ENCODE results near the gene UNC93A.
"Not testable (repeated sequence)": the region's sequence is repeated elsewhere in the genome, so short reads cannot be mapped to it uniquely, and the experiment has no call there.

Gene UNC93A

DNA sequence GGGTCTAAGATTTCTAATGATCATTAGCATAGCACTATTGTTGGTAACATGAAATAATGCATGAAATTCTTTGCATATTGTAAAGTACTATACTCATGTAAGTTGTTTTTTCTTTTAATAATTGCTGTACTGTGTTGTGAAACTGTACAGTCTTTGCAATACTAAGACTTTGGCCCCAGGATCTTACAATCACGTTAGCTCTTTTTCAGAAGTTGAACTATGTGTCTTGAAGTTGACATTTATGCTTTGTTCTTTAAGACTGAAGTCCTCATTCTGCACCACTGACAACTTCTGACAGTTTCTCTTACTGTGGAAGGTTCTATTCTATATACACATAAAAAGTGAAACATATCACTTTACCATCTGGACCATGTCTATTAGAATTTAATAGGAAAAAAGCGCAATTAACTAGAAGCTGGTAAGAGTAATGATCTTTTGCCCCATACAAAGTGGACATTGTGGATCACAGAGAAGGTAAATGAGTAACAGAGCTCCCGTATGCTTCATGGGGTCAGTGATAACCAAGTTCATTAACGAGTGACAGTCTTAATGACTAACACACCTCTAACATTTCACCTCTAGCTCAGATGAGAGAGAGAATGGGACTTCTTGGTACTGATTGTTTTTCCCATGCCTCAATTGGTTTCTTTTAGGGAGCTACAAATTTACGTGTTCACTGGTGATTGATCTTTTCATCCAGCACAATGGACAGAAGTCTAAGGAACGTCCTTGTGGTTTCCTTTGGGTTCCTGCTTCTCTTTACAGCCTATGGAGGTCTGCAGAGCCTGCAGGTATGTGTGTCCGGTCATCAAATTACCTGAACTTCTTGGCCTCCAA, at the start of gene UNC93A:
Gene UNC93A (plus strand): TSS at position 530 of the 837 bp plus-strand sequence. CDS start 175 bp downstream, at position 705.
- no peak for DNase-seq

DNA sequence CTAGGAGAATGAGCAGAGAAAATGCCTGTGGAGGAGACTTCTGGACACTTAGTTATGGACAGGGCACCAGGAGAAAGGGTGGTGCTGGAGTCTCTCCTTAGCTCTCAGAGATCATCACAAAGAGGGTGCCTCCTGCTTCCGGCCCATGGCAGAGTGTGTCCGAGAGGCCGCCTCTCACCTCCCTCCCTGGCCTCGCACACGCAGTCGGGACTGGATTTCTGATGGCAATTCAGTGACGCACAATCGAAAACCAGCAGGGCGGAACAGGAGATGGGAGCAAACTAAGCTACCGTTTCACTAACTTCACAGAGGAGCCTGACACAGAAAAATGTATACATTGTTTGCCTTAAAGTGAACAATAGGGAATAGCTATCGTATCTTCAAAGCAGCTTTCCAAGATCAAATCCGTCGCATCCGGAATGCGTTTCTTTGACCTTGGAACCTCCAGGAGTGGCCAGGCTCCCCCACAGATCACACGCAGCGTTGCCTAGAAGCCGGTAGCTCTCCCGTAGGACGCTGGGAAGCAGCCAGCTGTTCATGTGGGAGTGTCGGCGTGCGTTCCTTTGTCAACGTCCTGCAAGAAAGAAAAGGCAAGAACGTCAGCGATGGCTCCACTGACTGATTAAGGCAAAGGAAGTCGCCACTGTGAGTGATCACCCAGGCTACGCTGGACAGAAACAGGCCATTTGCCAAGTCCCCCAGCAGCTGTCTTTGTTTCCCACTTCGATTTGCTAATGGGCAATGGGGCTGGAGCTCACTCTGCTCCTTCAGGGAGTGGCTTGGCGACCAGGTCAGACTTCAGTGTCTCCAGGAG, 49.6 kb upstream of the UNC93A start:
- not testable (repeated sequence) for DNase-seq

DNA sequence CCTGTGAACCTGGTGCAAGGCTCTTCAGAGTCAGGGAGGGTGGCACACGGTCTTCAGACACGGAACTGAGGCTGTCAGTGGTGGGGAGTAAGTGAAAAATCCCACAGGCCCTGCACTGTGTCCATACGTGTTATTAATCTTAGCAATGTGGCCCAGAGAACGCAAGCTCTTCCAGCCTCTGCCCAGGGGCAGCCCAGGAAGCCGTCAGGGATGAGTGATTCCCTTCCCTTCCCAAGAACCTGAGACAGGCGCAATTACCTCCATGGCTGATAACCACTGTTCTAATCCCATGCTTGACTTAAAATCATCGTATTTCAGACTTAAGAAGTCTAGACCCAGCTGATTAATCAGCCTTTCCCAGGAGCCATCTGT, 49.0 kb upstream of the UNC93A start:
- DNase-seq = not testable (repeated sequence)

DNA sequence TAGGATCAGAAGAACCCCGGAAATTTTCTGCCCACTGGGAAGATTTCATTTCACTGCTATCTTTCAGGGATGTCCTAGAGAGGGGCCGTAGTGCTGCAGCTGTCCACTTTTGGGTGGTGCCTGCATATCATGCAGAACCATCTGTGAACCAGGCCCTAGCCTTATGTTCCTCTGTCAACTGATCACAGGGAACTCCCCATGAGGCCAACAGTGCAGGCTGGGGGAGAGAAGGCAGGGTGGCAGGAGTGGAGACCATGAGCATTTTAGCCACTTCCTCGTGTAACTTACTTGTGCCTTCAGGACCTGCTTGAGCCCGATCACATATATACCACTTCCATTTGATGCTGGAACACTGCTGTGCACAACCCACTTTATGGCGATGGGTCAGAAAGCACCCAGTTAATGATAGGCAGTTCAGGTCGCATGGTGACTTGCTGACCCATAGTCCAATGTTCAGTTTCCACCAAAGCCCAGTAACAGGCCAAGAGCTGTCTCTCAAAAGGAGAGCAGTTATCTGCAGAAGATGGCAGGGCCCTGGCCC, 48.5 kb upstream of the UNC93A start:
- peak; percentile 79 for DNase-seq

DNA sequence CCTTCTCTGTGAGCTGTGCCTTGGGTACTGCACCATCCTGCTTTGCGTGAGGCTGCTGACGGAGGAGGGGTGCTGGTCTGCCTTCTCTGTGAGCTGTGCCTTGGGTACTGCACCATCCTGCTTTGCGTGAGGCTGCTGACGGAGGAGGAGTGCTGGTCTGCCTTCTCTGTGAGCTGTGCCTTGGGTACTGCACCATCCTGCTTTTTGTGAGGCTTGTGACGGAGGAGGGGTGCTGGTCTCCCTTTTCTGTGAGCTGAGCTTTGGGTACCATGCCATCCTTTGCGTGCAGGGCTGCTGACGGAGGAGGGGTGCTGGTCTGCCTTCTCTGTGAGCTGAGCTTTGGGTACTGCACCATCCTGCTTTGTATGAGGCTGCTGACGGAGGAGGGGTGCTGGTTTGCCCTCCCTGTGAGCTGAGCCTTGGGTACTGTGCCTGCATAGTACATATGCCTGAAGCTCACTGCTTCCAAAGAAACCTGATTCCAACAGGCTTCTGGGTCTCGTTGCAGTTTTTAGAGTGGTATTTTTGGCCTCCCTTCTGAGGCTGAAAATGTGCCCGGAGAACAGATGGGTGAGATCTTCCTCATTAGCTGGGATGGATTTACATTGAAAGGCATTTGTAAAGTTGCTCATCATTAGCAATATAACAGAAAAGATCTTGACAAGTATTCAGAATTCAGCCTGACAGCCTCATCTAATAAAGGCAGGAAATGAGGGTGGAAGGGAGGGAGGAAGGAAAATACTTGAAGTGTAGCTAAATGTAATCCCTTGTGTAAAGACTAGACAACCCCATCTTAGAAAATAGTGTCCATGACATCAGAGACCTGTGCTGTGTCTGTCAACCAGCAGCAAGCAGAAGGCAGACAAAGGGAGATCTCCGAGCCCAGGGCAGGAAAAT, 46.8 kb upstream of the UNC93A start:
- no peak for DNase-seq

DNA sequence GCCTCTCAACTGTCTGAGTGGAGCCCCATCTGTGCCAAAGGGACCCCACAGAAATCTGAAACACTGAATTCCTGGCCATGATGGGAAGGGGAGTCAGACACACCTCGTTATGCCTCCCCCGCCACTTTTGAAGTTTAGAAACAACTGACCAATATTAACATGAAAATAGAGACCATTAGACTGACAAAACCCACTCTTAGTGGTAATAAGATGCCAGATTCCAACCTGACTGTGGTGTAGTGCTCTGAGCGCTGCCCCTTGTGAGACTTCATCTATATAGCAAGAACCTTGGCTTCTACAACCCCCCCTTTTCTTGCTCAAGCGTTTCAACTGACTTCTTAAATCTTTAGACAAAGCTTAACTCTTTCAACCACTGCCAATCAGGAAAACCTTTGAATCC, 46.1 kb upstream of the UNC93A start:
- no peak for DNase-seq

DNA sequence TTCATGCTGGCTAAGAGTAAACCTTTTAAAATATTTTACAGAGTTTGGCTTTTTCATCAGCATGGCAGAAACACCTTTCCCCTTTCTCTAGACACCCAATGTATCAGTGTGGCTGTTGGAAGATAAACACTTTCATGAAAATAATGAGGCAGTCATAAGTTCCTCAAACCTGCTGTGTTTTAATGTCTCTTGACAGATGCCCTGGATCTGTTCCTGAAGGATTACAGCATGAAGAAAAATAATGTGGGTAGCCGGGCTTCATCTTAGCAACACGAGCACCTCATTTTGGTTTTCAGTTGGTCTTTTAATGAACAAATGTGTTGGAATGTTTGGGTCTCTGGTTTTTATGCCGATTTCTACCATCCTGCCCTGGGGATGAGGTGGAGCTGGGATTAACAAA, 45.5 kb upstream of the UNC93A start:
- no peak for DNase-seq

DNA sequence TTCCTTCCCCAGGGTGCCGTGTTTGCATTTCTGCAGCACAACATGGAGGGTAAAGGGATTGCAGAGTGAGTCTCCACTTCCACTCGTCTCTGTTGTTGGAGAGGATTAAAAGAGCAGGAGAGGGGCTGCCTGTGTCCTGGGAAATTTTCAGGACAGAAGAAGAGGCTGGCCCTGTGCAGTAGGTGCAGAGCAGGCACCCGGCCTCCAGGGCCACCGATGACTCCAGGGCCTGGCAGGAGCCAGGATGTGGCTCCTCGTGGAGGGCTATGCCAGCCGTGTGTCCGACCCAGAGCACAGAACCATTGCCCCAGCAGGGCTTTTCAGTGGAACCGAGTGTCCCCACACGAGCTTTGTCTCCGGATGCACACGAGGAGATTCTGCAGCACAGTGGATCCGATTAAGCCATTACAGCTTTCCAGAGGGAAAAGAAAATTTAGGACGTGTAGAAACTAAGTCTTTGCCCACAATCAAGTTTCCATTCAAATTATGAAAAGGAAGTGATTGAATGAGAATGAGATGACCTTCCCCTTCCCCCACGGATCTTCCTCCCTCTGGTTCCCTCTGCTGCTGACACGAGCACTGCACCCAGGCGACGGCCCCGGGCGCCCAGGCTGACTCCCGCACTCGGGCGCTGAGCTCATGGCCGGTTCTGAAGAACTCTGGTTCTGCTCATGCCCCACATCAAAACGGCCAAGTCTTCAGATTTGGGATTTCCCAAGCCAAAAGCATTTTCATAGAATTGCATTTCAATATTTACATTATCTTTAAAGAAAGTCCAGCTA, 43.1 kb upstream of the UNC93A start:
- DNase-seq = no peak

DNA sequence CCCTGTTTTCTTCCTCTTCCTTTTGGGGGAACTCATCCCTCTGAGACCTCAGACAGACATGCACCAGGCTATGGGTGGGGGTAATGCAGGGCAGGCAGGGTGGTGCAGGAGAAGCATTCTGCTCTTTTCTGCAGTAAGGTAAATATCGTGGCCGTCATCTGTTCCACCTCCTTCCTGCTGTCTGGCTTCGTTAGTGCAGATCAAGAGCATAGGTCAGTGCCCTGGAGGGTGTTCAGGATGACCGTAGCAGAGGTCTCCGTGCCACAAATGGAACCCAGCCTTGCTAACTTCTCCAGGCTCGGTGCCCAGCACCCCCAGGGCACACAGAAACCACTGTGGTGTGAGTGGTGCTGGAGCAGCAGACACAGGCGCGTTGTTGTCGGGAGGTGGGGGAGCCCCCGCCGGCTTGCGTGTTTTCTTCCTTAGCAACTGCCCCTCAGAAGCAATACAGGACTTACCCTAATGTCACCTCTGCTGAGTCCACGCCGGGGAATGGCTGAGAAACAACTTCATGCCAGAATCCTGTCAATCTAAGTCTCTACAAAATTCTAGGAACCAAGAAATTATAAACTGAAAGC, 42.1 kb upstream of the UNC93A start:
- DNase-seq = not testable (repeated sequence)

DNA sequence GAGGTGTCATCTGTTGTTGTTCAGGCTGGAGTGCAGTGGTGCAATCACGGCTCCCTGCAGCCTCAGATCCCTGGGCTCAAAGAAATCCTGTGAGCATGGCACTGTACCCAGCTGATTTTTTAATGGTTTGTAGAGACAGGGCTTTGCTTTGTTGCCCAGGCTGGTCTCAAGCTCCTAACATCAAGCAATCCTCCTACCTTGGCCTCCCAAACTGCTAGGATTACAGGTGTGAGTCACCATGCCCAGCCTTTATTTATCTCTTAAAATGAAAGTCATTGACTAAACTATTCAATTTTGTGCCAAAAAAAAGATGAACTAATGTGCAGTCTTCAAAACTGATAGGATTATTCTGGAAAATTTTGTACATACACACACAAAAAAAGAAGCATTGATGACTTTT, 38.8 kb upstream of the UNC93A start:
- no peak for DNase-seq

DNA sequence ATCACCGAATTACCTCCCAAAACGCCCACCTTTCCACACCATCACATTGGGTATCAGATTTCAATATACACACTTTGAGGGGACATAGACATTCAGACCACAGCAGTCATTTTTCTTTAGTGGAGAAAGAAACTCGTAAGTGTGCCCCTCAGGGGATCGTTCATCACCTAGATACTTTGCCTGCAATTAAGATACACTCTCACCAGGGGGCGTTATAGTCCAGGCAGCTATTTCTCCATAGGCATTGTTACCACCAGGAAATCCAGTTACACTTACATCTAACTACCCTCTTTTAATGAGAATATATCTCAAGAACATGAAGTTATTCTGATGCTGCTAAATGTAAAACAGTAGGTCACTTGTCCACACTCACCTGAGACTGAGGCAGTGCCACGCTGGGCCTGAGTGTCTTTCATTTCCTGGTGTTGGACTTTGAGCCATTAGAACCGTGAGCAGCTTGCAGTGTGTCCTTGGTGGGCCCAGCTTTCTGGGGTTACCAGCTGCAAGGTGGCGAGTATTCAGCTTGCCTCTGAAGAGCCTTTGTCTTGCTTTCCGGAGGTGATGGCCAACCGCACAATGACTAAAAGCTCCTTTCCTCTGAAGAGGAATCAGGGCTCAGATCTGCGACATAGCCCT, 35.1 kb upstream of the UNC93A start:
- no peak for DNase-seq

DNA sequence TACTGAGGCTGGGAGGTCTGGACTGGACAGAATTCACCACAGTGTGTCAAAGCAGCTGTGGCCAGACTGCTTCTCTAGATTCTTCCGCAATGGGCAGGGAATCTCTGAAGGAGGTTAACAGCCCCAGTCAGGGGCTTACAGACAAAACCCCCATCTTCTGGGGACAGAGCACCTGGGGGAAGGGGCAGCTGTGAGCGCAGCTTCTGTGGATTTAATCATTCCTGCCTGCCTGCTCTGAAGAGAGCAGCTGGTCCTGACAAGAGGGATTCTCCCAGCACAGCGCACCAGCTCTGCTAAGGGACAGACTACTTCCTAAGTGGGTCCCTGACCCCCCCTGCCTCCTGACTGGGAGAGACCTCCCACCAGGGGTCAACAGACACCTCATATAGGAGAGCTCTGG, 32.5 kb upstream of the UNC93A start:
- no peak for DNase-seq

DNA sequence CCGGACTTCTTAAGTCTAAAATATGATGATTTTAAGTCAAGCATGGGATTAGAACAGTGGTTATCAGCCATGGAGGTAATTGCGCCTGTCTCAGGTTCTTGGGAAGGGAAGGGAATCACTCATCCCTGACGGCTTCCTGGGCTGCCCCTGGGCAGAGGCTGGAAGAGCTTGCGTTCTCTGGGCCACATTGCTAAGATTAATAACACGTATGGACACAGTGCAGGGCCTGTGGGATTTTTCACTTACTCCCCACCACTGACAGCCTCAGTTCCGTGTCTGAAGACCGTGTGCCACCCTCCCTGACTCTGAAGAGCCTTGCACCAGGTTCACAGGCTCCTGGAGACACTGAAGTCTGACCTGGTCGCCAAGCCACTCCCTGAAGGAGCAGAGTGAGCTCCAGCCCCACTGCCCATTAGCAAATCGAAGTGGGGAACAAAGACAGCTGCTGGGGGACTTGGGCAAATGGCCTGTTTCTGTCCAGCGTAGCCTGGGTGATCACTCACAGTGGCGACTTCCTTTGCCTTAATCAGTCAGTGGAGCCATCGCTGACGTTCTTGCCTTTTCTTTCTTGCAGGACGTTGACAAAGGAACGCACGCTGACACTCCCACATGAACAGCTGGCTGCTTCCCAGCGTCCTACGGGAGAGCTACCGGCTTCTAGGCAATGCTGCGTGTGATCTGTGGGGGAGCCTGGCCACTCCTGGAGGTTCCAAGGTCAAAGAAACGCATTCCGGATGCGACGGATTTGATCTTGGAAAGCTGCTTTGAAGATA, 24.9 kb upstream of the UNC93A start:
- not testable (repeated sequence) for DNase-seq

DNA sequence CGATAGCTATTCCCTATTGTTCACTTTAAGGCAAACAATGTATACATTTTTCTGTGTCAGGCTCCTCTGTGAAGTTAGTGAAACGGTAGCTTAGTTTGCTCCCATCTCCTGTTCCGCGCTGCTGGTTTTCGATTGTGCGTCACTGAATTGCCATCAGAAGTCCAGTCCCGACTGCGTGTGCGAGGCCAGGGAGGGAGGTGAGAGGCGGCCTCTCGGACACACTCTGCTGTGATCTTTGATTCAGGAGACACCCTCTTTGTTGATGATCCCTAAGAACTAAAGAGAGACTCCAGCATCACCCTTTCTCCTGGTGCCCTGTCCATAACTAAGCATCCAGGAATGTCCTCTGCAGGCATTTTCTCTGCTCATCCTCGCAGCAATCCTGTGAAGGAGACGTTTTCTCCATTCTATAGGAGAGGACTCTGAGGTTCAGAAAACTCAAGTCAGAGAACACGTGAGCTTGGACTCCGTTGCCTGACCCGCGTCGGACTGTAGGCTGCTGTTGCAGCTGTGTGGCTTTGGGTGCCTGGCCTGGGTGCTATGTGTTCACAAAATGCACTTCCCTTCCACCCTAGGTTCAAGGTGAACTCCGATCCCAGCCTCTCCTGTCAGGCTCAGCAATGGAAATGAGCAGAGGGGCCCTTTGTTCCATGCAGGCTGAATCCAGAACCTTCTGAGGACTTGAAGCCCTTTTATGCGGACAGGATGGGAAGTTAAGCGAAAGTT, 24.1 kb upstream of the UNC93A start:
- DNase-seq = no peak

DNA sequence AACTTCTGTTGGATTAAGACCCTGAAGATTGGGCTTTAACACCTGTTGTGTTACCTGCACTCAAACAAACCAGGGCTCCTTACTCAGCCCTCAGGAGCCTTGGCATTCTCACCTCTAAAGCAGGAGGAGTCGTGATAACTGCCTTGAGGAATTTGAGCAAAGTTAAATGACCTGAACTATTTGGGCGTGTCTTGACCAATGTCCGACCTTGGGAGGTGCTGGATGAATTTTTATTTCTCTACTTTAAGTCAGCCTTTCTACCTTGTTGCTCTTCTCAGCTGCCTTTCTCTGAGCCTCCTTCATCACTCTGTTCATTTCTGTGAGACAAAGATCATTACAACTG, 23.6 kb upstream of the UNC93A start:
- DNase-seq = not testable (repeated sequence)

DNA sequence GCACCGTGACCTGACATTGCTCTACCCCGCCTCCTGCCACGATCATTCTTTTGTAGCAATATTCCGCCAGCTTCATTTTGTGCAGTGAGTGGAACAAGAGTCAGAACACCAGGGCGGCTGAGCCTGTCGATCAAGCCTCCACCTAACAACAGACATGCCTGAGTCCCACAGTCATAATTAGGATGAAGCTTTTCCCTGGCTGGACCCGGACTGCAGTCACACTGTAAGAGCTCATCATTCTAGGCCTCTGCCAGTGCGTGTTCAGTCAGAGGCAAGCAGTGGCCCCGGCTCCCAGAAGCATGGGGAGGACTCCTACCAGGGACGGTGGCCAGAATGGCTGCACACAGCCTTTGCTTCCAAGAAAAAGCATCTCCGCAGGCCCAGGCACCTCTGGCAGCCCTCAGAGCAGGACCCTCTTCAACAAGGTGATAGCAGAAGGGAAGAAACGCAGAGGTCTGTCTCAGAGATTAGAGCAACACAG, 23.2 kb upstream of the UNC93A start:
- no peak for DNase-seq

DNA sequence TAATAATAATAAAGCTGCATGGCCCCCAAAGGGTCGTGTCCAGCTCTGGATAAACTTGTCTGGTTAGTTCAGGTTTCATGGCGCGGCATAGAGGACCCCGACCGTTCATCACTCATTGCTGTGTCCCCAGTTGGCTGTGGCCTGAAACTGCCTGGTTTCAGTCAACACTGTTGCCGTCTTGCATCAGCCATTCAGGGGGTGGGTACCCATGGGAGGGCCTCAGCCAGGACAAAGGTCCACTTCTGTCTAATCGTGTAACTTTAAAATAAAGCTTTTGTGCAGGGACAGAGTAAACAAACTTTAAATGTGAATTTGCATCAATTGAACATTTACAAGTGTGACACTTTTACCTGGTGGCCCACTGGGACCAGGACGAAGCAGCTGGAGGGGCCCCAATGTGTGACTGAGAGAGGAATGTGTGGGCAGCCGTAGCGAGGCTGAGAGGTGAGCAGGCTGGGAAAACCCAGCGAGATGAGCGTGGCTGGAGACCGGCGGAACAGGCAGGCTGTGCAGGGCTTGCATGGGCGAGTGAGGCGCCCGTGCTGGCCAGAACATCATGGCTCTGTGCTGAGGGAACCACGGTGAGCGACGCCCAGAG, 22.3 kb upstream of the UNC93A start:
- no peak for DNase-seq

DNA sequence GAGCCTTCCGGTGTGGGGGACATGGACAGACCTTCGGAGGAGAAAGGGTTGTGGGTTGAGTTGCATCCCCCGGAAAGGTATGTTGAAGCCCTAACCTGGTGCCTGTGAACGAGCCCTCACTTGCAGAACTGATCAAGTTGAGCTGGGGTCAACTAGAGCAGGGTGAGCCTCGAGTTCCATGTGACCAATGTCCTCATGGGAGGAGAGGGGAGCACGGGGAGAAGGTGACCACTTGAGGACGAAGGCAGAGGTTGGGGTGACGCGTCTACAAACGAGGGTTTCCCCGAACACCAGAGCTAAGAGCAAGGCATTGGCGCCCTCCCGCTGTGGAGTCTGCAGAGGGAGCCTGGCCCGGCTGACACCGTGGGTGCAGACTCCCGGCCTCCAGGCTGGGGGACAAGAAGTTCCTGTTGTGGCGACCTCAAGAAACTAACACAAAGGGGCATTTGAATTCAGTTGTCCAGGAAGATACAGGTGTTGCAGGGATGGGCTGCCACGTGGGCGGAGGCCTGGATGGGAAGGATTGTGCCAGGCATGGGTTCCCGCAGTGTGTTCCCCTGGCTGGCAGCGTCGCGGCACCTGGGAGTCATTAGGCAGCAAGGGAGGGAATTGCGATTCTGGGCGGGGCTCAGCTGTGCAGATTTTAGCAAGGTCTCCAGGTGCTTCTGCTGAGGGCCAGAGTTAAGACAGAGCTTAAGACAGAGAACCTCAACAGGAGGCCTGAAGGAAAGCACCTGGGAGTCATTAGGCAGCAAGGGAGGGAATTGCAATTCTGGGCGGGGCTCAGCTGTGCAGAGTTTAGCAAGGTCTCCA, 20.4 kb upstream of the UNC93A start:
- no peak for DNase-seq

Data from hematopoietic multipotent progenitor cell treated with erythropoietin and hydrocortisone succinate and interleukin-3 and kit ligand, for 6 days (in vitro differentiated cells).